Measurements from ENCODE around the gene MNX1.

GRCh38 chr7:157004521-157005455 is 5.7 kb downstream of the MNX1 start:
- TF ChIP-seq POLR2A (IDR thresholded peaks at IDR 0.05): no peak
- TF ChIP-seq EP300 (IDR thresholded peaks at IDR 0.05): no peak
- TF ChIP-seq CTCF (IDR thresholded peaks at IDR 0.05): no peak
